Measurements from ENCODE around the gene HDGFL3. TPM values are rescaled to one million over a fixed set of nuclear protein-coding genes. Genes with fewer than 3 reads are reported as not detected.

The HDGFL3 gene
- total RNA-seq, 2 donors from 2014 or later, result 16.2 to 16.7 TPM

DNA sequence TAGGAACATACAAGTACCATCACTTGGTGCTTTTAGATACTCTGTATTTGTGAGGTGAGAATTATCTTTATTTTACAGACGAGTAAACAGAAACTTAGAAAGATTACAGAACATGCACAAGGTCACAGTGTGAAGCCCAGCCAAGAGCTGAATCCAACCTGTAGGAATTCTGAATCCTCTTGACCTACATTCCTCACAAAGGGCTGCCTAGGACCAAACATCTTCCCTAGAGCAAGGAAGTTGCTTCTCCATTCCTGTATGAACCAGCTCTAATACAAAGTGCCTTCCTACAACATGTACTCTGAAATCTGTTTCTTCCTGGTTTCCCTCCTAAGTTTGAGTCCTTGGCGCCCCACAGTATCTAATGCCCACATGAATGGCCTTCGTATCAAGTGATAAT is 2.9 kb downstream of the HDGFL3 start:
- Histone ChIP-seq H3K27ac (no peak overlapping the region), H3K36me3 (no peaks in the 10 kb centered on the region), H3K27me3 (no peaks in the 10 kb centered on the region), H3K9ac (ENCODE audit: low read depth in 2 of 2, low read length in 2 of 2) (no peak overlapping the region), H3K9me3 (no peaks in the 10 kb centered on the region), H3K4me3 (no peak overlapping the region), H3K4me1 (no peaks in the 10 kb centered on the region)
- no peak for DNase-seq
- intact Hi-C loops (cut with DNase I), result loop anchor here (5.0 kb wide), 2 partner anchors 137 to 192 kb away; partner anchors contain the start of genes BTBD1 and C15orf40
- TF ChIP-seq, protein P1, sequence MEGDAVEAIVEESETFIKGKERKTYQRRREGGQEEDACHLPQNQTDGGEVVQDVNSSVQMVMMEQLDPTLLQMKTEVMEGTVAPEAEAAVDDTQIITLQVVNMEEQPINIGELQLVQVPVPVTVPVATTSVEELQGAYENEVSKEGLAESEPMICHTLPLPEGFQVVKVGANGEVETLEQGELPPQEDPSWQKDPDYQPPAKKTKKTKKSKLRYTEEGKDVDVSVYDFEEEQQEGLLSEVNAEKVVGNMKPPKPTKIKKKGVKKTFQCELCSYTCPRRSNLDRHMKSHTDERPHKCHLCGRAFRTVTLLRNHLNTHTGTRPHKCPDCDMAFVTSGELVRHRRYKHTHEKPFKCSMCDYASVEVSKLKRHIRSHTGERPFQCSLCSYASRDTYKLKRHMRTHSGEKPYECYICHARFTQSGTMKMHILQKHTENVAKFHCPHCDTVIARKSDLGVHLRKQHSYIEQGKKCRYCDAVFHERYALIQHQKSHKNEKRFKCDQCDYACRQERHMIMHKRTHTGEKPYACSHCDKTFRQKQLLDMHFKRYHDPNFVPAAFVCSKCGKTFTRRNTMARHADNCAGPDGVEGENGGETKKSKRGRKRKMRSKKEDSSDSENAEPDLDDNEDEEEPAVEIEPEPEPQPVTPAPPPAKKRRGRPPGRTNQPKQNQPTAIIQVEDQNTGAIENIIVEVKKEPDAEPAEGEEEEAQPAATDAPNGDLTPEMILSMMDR (IDR thresholded peaks at IDR 0.05), result no peak

GRCh38 chr15:83203543-83203942 is 4.1 kb downstream of the HDGFL3 start:
- DNase-seq, result no peak
- H3K36me3 ChIP-seq, result no peaks in the 10 kb centered on the region
- H3K9ac ChIP-seq (ENCODE audit: low read depth in 2 of 2, low read length in 2 of 2), result no peak overlapping the region
- TF ChIP-seq, protein P1 (IDR thresholded peaks at IDR 0.05), result no peak
- no peaks in the 10 kb centered on the region for H3K27me3 ChIP-seq
- H3K9me3 ChIP-seq, result no peaks in the 10 kb centered on the region
- H3K27ac ChIP-seq, result no peak overlapping the region
- intact Hi-C loops (cut with DNase I), result no loop called here
- H3K4me3 ChIP-seq, result no peak overlapping the region
- H3K4me1 ChIP-seq, result no peaks in the 10 kb centered on the region

DNA sequence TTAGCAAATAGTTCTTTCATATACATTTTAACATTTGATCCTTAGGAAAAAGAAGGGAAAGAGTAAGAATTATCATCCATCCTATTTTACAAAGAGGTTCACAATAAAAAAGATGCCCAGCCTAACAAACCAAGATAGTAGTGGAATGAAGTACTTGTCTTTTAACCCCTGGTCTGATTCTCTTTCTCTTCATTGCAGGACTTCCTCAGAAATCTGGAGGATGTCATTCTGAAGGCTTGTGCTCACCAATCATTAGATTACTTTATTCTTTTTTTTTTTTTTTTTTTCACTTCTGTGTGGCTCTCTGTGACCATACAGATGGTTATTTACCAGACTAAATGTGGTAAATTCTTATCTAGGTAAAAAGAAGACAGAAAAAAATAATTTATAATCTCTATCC is 7.0 kb downstream of the HDGFL3 start:
- H3K27me3 ChIP-seq, result no peaks in the 10 kb centered on the region
- no peak overlapping the region for H3K9ac ChIP-seq (ENCODE audit: low read depth in 2 of 2, low read length in 2 of 2)
- no peaks in the 10 kb centered on the region for H3K9me3 ChIP-seq
- H3K27ac ChIP-seq, result no peak overlapping the region
- intact Hi-C loops (cut with DNase I), result no loop called here
- no peaks in the 10 kb centered on the region for H3K36me3 ChIP-seq
- no peaks in the 10 kb centered on the region for H3K4me1 ChIP-seq
- TF ChIP-seq, protein P1 (IDR thresholded peaks at IDR 0.05), result no peak
- DNase-seq, result no peak
- H3K4me3 ChIP-seq, result no peak overlapping the region

DNA sequence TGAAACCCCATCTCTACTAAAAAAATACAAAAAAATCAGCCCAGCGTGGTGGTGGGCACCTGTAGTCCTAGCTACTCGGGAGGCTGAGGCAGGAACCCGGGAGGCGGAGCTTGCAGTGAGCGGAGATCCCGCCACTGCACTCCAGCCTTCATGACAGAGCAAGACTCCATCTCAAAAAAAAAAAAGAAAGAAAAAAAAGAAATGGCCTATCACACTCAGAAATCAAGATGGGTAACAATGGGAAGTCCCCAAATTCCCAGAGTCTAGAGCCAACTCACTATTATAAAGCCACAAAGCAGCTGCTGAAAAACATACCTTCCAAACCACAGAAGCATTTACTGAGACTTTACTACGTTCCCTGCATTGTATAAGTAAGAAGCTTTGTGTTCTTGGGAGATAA is 7.5 kb downstream of the HDGFL3 start:
- Histone ChIP-seq H3K36me3 (no peaks in the 10 kb centered on the region), H3K4me3 (no peak overlapping the region), H3K4me1 (no peaks in the 10 kb centered on the region), H3K9ac (ENCODE audit: low read depth in 2 of 2, low read length in 2 of 2) (no peak overlapping the region), H3K27ac (no peak overlapping the region), H3K9me3 (no peaks in the 10 kb centered on the region), H3K27me3 (no peaks in the 10 kb centered on the region)
- no peak for DNase-seq
- TF ChIP-seq, protein P1 (IDR thresholded peaks at IDR 0.05), result no peak
- intact Hi-C loops (cut with DNase I), result no loop called here

DNA sequence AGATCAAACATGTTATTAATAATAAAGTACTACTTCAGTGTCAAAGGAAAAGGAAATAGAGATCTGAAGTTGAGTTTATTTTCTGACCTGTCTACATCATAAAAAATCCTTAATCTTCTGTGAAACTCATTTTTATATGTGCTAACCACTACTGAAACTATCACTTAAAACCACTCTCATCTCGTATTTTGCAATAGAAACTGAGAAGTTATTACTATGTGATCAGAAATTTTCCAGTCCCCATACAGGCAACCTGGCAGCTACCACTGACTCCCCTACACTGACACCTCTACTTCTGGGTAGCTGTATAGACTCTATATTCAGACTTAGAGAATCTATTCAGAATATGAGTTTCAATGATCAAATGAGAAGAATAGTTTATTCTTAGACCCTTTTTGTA is 8.3 kb downstream of the HDGFL3 start:
- Histone ChIP-seq H3K9ac (ENCODE audit: low read depth in 2 of 2, low read length in 2 of 2) (no peak overlapping the region), H3K4me1 (no peaks in the 10 kb centered on the region), H3K27me3 (no peaks in the 10 kb centered on the region), H3K9me3 (no peaks in the 10 kb centered on the region), H3K36me3 (no peaks in the 10 kb centered on the region), H3K4me3 (no peak overlapping the region), H3K27ac (no peak overlapping the region)
- no peak for DNase-seq
- TF ChIP-seq, protein P1 (IDR thresholded peaks at IDR 0.05), result no peak
- intact Hi-C loops (cut with DNase I), result no loop called here

DNA sequence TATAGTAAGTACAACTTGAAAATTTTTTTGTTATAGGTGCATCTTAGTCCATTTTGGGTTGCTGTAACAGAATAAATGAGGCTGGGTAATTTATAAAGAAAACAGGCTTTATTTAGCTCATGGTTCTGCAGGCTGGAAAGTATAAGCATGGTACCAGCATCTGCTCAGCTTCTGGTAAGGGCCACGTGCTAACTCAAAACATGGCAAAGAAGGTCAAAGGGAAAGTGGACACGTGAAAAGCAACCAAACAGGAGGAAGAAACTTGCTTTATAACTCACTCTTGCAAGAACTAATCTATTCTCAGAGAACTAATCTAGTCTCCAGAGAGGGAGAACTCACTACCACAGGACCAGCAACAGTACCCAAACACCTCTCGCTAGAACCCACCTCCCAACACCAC is 9.1 kb downstream of the HDGFL3 start:
- TF ChIP-seq, protein P1 (IDR thresholded peaks at IDR 0.05), result no peak
- intact Hi-C loops (cut with DNase I), result no loop called here
- H3K27ac ChIP-seq, result no peak overlapping the region
- no peaks in the 10 kb centered on the region for H3K36me3 ChIP-seq
- no peaks in the 10 kb centered on the region for H3K9me3 ChIP-seq
- DNase-seq, result no peak
- no peaks in the 10 kb centered on the region for H3K4me1 ChIP-seq
- no peak overlapping the region for H3K9ac ChIP-seq (ENCODE audit: low read depth in 2 of 2, low read length in 2 of 2)
- H3K4me3 ChIP-seq, result no peak overlapping the region
- no peaks in the 10 kb centered on the region for H3K27me3 ChIP-seq
